ENCODE results near the gene ZNF143. TPM values are rescaled to one million over a fixed set of nuclear protein-coding genes. Genes with fewer than 3 reads are reported as not detected.

The ZNF143 gene
- total and polyA plus RNA-seq, 2 of the 13 experiments (the other 11 are each of a cell fraction or from before 2014, with no cell fraction given) = 22.4 to 35.6 TPM

GRCh38 chr11:9574622-9575259 is 113.9 kb downstream of the ZNF143 start (continued):
- TF ChIP-seq ZXDC (CRISPR knock-in tag; IDR thresholded peaks at IDR 0.05) (peak; percentile 33; the same call in 1 of the 2 replicates), ZNF317 (CRISPR knock-in tag; IDR thresholded peaks at IDR 0.05) (0 out of 2 replicates have a peak, but pooled peaks have one; percentile 35), ZNF687 (CRISPR knock-in tag; IDR thresholded peaks at IDR 0.05) (peak; percentile 71), EED (CRISPR knock-in tag; IDR thresholded peaks at IDR 0.05) (no peak), ZNF609 (CRISPR knock-in tag; IDR thresholded peaks at IDR 0.05; ENCODE audit: borderline replicate concordance) (no peak), ZFP1 (CRISPR knock-in tag; IDR thresholded peaks at IDR 0.05) (no peak), ZNF430 (CRISPR knock-in tag; IDR thresholded peaks at IDR 0.05) (0 out of 2 replicates have a peak, but pooled peaks have one; percentile 55), FUBP1 (CRISPR knock-in tag; IDR thresholded peaks at IDR 0.05; ENCODE audit: borderline replicate concordance) (no peak), YY1 (IDR thresholded peaks at IDR 0.05; ENCODE audit: insufficient read depth, insufficient replicate concordance, low read depth, low read length) (no peak), ATF7-NPFF (CRISPR knock-in tag; IDR thresholded peaks at IDR 0.05; ENCODE audit: low read depth) (peak; percentile 33; the same call in 1 of the 2 replicates), ZNF598 (CRISPR knock-in tag; IDR thresholded peaks at IDR 0.05; ENCODE audit: borderline replicate concordance) (peak; percentile 28; the same call in 1 of the 2 replicates), SP1 (IDR thresholded peaks at IDR 0.05) (no peak), SP1 (CRISPR knock-in tag; IDR thresholded peaks at IDR 0.05) (no peak), ZNF674 (CRISPR knock-in tag; IDR thresholded peaks at IDR 0.05; ENCODE audit: low read depth) (no peak), NR2F1 (CRISPR knock-in tag; IDR thresholded peaks at IDR 0.05) (0 out of 4 replicates have a peak, but pooled peaks of 1 of the 2 experiments have one; percentile 9)
